Measurements from ENCODE around the gene PAX5.
"Not testable (repeated sequence)": the region's sequence is repeated elsewhere in the genome, so short reads cannot be mapped to it uniquely, and the experiment has no call there.

PAX5 gene

DNA sequence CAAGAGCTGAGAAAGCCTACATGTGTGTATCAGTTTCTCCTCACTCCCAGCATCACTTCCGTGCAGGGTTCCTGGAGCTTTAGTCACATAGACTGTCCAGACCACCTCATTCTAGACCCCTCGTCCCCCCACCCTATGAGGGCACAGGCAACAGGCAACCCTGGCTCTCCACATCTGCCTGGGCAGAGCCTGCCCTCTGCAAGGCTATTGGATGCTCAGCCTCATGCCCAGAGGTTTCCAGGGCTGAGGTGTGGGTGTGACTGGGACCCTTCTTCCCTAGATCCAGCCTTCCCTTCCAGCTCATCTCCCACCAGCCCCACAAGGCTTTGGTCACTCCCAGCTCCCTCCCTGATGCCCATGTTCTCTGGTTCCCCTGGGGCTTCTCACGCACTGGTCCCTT, 161.4 kb downstream of the PAX5 start:
- DNase-seq, result no peak

DNA sequence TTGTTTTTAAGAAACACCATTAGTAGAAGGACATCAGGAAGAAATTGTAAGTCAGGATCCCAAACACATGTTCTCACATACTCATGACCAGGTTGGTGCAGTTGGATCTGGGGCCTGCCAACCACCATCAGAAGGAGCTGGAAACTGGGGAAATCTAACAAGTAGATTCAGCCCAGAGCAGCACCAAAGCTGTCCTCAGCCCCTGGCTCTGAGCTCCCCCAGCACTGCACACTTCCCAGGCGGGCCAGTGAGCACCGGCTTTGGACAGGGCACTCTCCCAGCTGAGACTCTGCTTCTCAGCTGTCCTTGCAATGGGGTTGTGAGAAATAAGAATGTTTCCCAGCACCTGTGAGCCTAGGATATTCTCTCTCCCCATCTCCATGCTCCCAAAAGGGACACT, 162.5 kb downstream of the PAX5 start:
- DNase-seq, result peak; percentile 2

DNA sequence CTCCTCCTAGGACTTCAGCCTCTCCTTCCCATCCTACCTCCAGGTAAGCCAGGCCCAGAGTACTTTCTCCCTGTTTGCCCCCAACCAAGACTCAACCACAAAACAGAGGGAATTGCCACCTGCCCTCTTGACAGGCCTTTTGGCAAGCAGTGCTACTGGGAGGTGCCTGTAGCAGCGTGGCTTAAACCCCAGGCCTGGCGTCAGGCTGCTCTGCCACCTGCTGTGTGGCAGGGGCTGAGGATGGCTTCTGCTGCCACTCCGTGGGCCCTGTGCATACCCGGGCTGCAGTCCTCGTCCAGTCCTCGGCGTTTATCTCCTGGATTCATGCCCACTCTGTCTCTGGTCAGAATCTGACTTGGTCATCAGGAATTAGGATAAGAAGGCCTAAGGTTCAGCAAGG, 163.1 kb downstream of the PAX5 start:
- DNase-seq, result peak; percentile 18

DNA sequence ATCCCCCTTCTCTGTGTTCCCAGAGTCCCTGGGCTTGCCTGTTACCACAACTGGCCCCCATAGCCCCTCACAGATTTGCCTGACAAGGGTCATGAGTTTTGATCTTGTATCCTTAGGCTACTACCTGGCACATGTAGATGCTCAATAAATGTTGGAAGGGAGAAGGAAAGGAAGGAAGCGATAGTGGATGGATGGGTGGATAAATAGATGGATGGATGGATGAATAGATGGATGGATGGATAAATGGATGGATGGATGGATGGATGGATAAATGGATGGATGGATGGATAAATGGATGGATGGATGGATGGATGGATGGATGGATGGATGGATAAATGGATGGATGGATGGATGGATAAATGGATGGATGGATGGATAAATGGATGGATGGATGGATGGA, 164.5 kb downstream of the PAX5 start:
- not testable (repeated sequence) for DNase-seq

DNA sequence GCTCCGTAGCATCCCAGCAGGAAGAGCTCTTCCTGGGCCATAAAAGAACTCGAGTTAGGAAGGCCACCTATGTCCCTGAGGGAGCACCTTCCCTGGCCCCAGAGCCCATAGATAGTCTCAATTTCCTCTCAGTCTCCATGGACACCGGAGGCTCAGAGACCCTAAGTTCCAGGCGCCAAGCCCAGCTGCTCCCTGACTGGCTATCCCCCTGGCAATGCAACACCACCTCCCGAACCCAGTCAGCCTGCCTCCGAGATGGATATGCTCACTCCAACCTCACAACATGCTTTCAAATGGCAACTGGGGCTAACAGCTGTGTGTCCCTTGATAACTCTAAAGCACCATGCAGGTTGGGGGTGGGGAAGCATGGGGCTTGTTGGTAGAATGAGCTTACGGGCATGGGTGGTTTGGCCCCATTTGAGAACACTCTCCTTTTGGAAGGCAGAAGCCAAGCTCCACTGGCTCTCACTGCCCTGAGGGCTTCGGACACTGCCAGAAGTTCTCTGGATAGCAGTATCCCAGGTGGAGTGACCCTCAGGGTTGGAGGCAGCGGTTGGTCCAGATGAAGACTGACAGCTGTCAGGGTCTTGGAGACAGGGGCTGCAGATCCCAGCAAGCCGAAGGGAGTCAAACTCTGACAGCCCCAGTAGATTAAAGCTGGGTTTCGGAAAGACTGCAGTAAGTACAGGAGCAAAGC, 165.3 kb downstream of the PAX5 start:
- DNase-seq, result no peak

DNA sequence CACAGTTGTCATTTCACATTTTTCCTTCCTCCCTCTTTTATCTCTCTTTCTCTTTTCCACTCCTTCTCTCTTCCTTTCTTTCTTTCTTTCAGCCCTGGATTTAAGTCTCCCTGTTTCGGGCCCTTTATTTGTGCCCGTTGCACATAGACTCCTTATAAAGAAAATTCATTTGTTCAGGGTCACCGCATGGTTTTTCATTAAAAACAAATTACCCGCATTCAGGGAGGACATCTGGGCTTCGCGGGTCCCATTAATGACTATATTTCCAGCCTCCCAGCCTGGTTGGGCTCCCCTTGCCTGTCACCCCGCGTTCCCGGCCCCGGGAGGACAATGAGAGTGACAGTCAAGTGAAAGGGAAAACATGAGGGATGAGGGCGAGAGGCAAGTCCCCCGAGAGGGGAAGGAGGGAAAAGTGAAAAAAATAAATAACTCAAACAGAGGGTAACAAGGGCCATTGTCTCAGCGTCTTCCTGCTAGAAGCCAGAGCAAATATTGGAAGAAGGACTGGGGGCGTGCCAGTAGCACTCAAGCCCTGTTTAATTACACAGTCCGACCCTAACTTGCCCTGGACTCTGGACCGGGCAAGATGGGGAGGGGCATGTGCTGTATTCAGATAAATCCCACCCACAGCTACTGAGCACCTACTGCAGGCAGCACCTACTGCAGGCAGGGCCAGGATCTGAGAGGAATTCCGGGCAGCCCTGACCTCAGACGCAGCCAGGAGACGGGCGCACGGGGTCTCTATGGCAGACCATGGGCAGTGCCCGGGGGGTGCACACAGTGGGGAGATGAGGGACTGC, 166.2 kb downstream of the PAX5 start:
- no peak for DNase-seq

DNA sequence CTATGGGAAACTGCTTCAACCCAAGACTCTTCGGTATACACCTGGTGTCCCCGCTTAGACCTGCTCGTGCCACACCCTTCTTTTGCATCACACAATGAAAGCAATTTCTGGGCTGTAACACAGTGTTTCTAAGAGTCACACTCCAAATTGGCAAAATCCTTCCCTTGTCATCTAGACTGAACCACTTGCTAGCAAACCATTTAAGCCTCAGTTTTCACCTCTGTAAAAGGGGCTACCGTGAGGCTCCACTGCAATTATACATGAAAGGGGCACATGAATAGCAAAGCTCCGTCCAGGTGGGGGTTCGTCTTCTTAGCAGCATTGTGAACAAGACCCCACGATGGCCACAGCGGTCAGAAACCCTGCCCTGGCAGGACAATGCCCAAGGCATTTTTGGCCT, 166.8 kb downstream of the PAX5 start:
- no peak for DNase-seq

DNA sequence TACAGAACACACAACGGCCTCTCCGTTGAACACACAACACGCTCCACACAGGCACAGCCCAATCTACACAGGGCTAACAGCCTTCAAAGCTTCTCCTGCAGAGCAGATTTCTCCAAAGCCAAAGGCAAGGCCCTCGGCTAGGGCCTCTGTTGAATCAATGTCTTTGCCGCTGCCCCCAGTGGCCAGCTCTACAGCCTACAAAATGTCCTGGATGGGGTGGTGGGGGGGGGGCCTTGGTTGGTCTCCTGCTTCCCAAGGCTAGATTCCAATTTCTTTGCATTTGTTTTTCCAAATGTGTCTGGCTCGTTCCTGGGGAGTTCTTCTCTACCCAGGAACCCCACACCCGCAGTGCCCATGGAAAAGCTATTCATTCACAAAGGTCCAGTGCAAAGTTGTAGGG, 167.2 kb downstream of the PAX5 start:
- no peak for DNase-seq

DNA sequence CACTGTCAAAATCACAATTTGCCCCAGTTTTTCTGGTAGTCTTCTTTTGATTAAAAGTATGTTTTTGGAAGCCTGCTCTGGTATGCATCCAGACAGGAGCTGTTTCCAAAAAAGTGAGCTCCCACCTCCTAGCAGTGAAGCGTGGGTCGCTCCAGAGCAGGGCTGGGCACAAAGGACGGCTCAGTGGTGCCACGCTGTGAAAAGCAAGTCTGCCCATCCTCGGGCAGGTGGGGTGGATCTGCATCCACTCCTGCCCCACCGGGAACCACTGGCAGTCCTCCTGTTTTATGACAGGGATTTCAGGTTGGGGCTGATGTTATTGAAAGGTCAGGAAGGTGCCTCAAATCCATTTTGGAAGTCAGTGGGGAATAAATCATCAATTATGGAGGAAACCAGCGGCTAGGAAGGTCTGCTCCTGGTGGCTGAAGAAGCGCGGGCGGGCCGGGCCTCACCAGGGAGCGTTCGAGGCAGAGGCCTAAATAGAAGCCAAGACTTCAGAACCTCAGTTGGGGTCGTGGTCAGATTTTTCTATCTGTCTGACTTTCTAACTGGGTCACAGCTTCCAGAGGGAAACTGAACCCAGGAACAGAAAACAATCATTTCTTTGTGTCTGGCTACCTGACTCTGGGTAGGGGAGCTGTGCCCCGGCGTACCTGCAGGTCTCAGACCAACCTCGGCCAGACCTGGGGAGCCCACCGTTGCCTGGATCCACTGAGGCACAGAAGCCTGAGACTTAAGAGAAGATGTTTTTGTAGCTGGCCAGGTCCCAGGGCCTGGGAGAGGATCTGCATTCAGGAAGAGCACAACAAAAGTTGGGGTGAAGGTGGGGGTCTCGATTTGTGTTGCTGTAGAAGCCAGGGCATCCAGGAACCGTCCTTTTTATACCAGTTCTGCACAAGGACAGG, 168.1 kb downstream of the PAX5 start:
- DNase-seq, result no peak

DNA sequence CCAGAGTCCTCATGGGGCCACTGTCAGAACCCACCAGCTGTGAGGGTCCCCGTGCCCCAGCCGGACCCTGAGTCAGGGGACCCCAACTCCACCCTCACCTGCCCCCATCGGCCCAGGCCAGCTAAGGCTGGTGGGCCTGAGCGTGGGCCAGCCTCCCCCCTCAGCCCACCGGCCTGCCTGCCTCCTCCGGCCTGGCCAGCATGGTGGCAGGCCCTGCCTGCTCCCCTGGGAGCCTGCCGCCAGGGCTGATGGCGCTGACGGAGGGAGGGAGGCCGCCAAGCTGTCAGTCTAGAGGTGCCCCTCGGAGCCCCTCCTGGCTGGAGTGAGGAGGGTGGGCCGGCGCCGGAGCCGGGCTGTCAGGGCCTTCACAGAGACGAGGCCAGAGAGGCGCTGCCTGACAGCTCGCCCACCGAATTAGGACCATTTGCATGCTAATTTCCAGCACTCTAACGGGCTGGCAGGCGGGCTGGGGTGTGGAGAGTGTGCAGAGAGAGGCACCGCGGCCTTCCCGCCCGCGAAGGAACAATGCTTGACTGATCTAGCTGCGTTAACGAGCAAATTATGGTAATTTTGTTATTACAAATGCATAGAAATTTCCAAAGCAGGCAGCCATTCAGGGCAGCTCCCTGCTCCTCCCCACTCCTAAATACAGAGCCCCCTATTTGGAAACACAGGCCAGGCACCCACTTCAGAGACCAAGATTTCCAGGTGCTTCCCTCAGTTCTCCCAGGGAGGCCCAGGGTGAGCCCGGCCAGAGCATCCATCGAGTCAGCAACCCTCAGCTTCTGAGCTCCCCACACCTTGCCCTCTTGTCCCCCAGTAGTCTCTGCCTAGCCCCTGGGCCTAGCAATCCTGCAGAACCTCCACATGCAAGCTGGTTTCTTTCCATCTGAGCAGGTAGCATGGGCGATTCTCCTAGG, 169.3 kb downstream of the PAX5 start:
- no peak for DNase-seq

DNA sequence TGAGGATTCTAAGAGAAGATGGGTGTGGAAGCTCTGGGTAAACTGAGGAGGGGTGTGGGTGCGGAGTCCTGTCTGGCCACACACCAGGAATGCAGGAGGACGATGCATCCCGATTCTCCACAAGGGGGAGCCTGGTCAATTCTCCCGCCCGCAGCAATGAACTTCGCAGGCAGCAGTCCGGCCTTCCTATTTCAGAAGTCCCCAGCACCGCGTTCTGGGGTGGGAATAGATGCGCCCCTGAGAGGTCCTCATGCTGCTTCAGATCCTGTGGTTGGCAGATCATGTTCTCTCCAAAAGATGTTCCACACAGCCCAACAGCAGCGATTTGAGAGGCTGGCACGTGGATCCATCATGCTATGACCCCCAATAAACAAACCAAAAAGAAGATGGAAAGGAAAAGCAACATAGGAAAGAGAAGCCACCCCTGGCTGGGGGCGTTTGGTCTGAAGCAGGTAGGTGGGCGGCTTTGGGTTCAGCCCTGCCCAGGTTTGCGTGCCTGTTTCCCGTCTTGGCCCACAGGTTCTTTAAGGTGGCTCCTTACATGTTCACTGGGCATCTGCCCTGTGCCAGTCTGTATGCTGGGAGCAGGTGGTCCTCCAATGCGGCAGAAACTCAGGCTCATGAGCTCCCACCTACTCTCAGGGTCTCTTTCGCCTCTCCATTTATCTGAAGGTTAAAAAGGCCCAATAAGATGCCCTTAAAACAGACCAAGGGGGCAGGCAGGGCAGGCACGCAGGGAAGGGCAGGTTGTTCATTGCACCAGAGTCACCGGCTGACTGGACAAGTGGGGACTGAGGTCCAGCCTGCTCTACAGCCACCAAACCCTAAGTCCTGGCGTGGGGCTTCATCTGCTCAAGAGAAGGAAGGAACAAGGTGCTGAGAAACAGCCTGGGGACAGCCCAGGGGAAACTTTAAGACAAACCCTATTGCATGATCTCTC, 171.6 kb downstream of the PAX5 start:
- DNase-seq, result peak; percentile 47

DNA sequence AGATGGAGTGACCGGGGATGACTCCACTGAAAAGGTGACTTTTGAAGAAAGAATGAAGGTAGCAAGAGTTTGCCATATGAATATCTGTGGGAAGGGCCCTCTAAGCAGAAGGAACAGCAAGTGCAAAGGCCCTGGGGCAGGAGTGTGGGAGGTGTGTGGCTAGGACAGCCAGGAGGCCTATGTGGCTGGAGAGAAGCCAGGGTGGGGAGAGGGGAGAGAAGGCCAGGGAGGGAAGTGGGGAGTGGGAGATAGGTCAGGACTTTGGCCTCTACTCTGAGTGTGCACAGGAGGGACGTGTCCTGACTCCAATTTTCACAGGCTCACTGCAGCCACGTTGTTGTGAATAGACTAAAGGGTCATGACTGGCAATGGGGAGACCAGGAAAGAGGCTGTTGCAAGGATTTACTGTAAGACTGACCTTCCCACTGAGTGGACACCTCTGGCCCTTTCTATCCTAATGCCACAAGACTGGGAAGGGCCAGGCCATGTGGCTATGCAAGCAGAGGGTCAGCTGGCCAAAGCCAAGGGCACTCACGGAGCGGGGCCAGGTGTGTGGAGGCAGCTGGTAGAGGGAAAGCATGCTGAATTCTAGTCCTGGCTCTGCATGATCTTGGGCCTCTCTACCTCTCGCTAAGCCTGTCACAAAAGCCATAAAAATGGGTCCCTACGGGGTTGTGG, 172.4 kb downstream of the PAX5 start:
- no peak for DNase-seq

DNA sequence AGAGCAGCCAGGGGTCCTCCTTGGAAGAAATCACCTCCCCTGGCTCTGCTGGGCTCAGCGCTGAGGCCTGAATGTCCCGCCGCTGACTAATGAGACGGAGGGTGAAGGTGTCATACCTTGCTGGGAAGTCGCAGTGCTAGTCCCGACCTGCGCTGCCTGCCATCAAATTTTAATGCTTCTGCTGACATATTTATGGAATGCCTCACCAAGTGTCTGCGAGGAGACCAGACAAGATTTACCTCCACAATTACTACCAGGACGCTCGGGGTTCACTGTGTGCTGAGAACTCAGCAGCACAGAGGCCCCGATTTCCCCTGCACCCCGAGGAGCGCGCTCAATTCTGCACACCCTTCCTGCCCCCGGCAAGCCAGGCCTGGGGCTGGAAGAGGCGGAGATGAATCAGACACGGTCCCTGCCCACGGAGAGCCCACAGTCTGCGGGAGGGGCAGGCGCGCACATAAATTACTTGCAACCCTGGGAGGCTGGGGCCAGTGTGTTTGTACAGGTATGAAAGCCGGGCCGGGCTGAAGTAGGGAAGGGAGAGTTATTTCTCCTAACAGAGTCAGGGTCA, 175.2 kb downstream of the PAX5 start:
- DNase-seq, result no peak

DNA sequence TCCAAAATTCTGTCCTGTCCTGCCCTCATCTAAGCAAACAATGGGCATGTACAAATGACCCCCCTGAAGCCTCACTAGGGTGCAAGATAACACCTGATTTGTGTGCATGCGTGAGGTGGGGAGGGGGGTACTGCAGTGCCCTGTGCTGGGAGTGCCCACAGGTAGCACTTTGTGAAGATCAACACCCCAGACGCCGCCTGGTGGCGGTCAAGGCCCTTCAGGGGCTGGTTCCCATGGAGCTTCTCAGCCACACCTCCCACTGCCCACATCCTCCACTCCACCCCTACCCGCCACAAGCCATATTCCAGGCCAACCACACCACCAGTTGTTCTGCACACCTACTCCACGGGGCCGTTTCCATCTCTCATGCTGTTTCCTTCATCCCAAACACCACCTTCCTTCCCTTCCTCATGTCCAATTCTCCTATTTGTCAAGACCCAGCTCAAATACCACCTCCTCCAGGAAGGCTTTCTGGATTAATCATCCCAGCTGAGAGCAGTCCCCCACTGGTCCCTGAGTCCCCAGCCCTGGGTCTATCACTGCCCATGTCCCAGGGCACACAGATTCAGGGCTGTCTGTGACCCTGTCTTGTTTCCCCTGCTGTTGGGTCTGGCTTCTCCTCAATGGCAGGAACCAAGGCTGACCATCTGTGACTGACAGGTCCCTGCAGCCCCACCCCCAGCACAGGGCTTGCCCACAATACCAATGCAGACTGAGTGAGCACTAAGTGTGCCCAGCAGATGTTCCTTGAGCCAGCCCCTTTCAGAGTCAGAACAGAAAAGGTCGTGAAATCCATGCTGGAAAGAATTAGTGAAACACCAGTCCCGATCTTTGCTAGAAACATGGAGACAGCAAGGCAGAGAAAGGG, 178.4 kb downstream of the PAX5 start:
- DNase-seq, result no peak

DNA sequence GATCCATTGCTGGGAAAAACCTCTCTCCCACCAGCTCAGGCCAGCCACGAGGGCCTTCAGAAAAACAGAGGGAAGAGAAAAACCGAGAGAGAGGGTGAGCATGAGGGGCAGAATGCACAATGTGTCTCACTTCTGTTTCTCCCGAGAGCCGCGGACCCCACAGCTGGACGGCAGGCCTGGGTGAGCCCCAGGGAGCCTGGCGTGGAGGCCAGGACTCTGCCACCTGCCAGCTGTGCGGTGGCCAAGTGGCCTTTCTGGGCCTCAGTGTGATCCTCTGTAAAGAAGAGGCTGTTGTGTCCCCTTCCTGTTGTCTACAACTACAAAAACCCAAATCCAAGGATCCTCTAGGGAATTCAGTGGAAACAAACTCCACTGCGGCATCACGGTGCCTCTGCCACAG, 179.3 kb downstream of the PAX5 start:
- no peak for DNase-seq

DNA sequence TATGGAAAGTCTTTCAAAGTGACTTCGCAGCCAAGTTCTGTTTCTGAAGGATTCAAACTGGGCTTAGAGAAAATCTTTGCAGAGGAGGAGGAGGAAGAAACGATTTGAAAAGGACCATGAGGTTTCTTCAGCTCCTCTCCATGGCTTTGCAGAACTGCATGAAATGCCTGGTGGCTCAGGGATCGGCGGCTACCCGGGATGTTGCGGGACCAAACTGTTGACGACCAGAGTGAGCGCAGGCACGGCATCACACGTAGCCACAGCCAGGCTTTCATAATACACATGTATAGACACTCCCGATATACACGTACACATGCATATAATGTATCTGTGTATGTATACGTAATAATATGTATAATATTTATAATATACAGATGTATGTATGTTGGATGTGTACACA, 180.0 kb downstream of the PAX5 start:
- DNase-seq, result no peak

DNA sequence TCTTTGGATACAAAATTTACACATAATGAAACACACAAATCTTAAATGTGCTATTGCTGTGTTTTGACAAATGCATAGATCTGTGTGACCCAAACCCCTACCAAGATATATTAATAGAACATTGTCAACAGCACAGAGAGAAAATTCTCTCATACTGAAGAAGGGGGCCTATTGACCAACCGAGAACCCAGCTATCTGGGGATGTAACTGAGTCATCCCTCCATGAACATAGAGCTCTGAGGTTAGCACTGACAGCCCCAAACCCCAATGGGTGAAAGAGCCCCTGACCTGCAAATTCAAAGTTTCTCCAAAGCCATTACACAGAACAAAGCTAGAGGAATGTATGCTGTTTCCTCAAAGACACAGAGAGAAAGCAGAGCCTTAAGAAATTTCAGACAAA, 180.8 kb downstream of the PAX5 start:
- no peak for DNase-seq

DNA sequence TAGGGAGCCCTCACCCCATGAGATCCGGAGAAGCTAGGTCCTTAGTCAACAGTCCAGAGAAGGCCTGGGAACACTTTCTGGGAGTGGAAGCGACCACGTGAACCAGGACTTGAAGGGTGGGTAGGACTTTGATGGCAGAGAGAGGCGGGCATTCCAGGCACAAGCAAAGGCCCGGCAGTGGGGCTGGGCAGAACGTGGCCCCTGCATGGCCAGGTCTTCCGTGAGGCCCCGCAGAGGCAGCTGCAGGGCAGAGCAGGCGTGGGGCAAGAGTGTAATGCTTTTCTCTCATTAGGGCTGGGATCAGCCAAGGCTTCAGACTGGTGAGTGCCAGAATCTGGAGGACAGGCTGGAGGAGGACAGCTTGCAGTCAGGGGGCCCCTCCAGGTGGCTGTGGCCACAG, 184.1 kb downstream of the PAX5 start:
- DNase-seq, result no peak

DNA sequence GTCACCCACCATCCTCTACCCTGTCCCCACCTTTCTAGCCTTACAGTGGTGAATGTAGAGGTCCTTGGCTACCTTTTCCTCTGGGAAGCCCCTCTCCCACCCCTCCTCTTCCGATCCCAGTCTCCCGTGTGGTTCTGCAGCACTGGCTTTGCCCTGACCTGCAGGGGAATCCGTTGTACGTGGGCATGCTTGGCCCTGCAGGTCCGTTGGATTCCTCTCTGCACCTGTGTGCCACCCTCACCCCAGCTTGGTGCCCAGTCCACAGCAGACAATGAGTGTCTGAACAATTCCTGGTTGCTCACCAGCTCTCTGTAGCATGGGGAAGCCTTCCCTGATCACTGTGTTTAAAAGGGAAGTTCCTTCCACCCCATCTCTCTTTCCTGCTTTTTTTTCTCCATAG, 185.1 kb downstream of the PAX5 start:
- no peak for DNase-seq
